SU-DHL-6 (cell line): ENCODE results near the gene TEDC2.

Experiments
- CTCF ChIP-seq: fragments of 200-600 bp; sonication (generic); IDR thresholded peaks from one replicate; pipeline ENCODE4 v1.5.1; 2017; ENCODE audit warnings: antibody characterized with exemption, mild to moderate bottlenecking, low read length, moderate library complexity; ENCODE audit not compliant: insufficient read depth, poor library complexity, severe bottlenecking
- EZH2phosphoT487 ChIP-seq: fragments of 200-600 bp; sonication (generic), shearing (Covaris generic); conservative IDR thresholded peaks from 2 replicates; pipeline ENCODE4 v1.6.1; 2018; ENCODE audit warnings: mild to moderate bottlenecking, antibody characterized with exemption, low read length, moderate library complexity, mixed read lengths

DNA sequence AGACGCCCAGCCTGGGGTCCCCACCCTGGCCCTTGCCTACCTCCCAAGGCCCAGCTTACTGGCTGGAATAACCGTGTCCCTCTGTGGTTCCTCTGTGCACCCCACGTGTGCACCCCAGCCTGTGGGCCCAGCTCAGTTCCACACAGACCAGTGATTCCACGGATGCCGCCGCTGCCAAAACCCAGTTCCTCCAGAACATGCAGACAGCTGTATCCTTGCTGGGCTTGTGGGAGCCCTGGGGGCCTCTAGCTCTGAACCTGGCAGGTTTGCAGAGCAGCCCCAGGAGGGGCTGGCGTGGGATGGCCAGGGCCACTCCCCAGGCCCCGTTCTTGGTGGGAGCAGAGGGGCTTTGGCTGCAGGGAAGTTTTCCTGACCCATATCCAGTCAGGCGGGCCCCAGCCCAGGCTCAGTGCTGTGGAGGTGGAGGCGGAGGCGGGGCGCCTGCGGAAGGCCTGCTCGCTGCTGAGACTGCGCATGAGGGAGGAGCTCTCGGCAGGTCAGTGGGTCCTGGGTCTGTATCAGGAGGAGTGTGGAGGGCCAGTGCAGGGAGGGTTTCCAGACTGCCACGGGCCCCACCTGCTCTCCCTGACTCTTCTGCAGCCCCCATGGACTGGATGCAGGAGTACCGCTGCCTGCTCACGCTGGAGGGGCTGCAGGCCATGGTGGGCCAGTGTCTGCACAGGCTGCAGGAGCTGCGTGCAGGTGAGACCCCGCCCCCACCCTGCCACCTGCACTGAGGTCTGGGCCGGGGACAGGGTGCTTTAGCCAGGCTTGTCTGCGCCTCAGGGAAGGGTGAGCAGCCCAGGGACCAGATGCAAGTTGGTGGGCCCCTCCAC is 2.3 kb downstream of the TEDC2 start:
- TF ChIP-seq CTCF (no peak), EZH2phosphoT487 (no peak)
